NT2/D1 (cell line): ENCODE data around the gene CRTAC1.

Source experiments
- YY1 ChIP-seq: IDR thresholded peaks from 2 replicates; pipeline ENCODE4 v1.6.1; 2011; ENCODE audit not compliant: insufficient read length, insufficient read depth
- ZNF274 ChIP-seq: IDR thresholded peaks from 2 replicates; pipeline ENCODE4 v1.6.1; 2011; ENCODE audit warnings: mild to moderate bottlenecking, low read depth, low read length

GRCh38 chr10:97914837-97915211 lies 115.6 kb downstream of the CRTAC1 start:
- no peak for TF ChIP-seq YY1
- no peak for TF ChIP-seq ZNF274
